HK-2 (cell line): Measurements from ENCODE around the gene CES3.
"Not testable (repeated sequence)": the region's sequence is repeated elsewhere in the genome, so short reads cannot be mapped to it uniquely, and the experiment has no call there.

ENCODE experiments used
- DNase-seq: peaks from one replicate; pipeline ENCODE4 v3.0.0-alpha.2; 2018; ENCODE audit not compliant: unreplicated experiment

The CES3 gene

DNA sequence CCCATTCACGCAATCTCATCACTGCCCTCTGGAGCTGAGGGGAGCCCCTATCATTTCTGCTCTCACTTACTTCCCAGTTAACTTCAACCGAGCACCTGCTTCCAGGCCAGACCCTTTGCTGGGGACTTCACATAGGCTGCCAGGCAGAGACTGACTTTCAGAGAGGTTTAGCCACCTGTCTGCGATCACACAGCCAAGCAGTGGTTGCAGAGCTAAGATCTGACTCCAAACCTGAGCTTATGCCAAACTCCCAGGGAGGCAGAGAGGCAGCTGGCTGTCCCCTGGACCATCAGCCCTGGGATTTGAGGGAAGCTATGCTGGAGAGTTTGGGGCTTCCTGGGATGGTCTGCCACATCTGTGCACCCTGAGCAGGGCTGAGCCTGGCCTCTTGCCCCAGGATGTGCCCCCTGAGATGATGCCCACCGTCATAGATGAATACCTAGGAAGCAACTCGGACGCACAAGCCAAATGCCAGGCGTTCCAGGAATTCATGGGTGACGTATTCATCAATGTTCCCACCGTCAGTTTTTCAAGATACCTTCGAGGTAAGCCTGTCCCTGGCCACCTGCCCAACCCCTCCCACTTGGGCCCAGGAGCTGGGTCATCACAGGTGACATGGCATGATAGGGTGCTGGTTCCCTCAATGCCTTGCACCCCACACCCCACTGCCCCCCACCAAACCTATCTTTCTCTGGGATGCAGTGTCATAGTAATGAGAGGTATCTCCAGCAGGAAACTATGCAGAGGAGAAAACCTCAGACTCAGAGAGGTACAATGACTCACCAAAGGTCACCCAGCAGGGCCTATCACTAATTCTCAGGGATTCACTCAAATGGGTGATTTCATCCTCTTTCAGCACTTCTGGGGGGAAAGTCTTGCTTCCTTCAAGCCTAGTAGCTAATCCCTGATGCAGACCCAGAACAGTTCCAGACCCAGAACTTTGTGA is 10.0 kb downstream of the CES3 start:
- peak; percentile 78 for DNase-seq

- no peak for DNase-seq
Observed at GRCh38 chr16:66972983-66973382, 11.9 kb downstream of the CES3 start.

GRCh38 chr16:66973716-66974115 is 12.7 kb downstream of the CES3 start:
- no peak for DNase-seq

- not testable (repeated sequence) for DNase-seq
Observed at GRCh38 chr16:66974156-66974931, 13.3 kb downstream of the CES3 start.

DNA sequence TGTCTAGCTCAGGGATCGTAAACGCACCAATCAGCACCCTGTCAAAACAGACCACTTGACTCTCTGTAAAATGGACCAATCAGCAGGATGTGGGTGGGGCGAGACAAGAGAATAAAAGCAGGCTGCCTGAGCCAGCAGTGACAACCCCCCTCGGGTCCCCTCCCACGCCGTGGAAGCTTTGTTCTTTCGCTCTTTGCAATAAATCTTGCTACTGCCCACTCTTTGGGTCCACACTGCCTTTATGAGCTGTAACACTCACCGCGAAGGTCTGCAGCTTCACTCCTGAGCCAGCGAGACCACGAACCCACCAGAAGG is 13.8 kb downstream of the CES3 start:
- not testable (repeated sequence) for DNase-seq

DNA sequence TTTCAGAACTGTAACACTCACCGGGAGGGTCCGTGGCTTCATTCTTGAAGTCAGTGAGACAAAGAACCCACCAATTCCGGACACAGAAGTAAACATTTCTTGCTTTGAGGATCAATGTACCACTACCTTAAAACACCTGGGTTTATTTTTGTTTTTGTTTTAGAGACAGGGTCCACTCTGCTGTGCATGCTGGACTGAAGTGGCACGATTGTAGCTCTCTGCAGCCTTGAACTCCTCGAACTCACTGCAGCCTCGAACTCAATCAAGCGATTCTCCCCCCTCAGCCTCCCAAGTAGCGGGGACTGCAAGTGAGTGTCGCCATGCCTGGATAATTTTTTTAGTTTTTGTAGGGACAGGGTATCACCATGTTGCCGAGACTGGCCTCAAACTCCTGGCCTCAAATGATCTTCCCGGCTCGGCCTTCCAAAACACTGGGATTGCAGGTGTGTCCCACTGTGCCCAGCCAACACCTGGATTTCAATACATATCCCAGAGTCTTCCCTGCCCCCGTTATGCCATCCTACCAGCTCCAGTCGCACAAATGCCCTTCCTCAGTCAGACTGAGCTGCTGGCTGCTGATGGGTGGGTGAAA is 14.3 kb downstream of the CES3 start:
- DNase-seq = no peak

GRCh38 chr16:66976746-66977145 is 15.7 kb downstream of the CES3 start:
- DNase-seq = peak; percentile 41

DNA sequence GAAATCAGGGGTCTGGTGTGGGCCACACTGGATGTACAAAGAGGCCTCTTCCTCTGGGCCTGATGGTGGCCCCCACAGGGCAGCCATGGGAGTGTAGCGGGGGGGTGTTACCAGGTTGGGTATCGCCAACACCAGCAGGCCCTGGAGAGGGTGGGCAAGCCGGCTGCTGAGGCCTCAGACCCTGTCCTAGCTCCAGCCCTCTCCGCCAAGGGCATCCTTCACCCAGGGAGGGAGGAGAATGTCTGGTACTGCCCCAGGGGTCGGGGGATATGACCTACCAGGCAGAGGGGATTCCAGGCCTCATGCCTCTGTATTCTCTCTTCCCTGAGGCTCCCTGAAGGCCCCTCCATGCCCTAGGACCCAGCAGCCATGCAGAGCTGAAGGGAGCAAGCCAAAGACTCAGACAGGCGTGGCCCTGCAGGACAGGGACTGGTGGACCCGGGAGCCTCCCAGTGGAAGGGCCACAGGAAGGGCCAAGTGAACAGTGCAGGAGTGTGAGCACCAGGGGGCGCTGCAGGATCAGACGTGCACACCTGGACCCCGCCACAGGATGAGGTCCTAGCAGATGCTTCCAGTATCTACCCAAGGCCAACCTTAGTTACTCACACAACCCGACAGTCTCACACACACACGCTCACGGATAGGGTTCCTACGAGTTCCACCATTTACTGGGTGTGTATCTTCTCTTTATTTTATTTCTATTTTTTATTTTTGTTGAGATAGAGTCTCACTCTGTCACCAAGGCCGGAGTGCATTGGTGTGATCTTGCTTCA is 16.5 kb downstream of the CES3 start:
- peak; percentile 95 for DNase-seq

- no peak for DNase-seq
Observed at GRCh38 chr16:66979011-66979717, 18.1 kb downstream of the CES3 start.

DNA sequence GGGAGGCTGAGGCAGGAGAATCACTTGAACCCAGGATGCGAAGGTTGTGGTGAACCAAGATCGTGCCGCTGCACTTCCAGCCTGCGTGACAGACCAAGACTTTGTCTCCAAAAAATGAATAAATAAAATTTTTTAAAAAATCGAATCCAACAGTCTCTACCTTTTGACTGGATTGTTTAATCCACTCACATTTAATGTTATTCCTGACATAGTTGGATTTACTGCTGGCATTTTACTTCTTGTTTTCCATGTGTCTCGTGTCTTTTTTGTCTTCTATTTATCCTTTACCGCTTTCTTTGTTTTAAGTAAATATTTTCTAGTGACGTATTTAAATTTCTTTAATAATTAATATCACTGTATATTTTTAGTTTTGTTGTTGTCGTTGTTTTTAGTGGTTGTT is 22.0 kb downstream of the CES3 start:
- no peak for DNase-seq

GRCh38 chr16:66984892-66985311 is 23.8 kb downstream of the CES3 start:
- DNase-seq = no peak

DNA sequence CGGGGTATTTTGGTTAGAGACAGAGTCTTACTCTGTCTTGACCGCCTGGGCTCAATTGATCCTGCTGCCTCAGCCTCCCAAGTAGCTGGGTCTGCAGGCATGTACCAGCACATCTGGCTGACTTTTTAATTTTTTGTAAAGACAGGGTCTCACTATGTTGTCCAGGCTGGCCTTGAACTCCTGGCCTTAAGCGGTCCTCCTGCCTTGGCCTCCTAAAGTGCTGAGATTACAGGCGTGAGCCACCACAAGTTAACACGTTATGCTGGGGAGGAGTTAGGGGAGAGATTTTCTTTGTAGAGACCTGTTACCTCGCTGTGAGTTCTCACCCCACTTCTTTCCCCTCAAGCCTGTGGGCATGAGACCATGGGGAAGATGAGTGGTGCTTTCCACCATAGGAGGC is 25.5 kb downstream of the CES3 start:
- DNase-seq = no peak

- peak; percentile 79 for DNase-seq
Observed at GRCh38 chr16:66988197-66988788, 27.2 kb downstream of the CES3 start, which contains the start of gene CES4A. CES4A (plus strand) TSS chr16:66988589; CDS start chr16:66988773, 184 bp downstream.

DNA sequence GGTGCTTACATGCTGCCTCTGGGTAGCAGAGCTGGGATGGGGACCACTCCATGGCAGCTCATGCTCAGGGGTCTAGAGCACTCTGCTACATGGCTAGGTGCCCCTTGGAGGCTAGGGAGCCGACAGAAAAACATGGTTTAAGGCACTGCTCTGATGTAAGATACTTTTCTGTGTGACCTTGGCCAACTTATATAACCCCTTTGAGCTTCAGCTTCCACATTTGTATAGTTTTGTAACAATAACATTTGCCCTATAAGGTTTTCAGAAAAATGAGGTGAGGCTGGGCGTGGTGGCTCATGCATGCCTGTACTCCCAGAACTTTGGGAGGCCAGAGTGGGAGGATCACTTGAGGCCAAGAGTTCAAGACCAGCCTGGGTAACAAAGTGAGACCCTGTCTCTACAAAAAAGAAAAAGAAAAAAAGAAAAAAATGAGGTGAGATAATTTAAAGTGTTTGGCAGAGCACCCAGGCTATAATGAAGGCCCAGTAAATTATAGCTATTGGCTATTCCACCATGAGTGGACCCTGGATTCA is 30.5 kb downstream of the CES3 start:
- DNase-seq = no peak

DNA sequence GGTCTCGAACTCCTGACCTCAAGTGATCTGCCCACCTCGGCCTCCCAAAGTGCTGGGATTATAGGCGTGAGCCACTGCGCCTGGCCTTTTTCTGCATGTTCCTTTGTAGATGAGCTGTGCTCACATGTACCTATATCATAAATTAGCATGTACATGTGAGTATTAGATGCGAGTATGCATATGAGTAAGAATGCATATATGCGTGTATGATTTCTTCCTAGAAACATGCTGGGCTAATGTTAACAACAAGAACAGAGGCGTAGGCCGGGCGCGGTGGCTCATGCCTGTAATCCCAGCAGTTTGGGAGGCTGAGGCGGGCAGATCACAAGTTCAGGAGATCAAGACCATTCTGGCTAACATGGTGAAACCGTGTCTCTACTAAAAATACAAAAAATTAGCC is 32.5 kb downstream of the CES3 start:
- DNase-seq = not testable (repeated sequence)

GRCh38 chr16:66996324-66996982 is 35.4 kb downstream of the CES3 start:
- DNase-seq = no peak

DNA sequence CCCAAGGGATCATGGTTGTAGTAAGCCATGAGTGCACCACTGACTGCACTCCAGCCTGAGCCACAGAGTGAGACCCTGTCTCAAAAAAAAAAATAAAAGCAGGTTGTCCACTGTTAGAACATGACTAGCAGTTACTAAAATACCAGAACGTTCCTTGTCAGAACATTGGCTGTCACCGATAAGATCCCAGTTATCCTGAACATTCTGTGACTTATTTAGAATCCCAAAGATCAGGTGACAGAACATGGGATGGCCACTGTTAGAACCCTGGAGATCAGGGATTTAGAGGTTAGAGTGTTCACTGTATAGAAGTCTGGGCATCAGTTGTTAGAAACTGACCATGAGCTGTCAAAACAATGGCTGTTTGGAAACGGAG is 35.9 kb downstream of the CES3 start:
- DNase-seq = no peak

DNA sequence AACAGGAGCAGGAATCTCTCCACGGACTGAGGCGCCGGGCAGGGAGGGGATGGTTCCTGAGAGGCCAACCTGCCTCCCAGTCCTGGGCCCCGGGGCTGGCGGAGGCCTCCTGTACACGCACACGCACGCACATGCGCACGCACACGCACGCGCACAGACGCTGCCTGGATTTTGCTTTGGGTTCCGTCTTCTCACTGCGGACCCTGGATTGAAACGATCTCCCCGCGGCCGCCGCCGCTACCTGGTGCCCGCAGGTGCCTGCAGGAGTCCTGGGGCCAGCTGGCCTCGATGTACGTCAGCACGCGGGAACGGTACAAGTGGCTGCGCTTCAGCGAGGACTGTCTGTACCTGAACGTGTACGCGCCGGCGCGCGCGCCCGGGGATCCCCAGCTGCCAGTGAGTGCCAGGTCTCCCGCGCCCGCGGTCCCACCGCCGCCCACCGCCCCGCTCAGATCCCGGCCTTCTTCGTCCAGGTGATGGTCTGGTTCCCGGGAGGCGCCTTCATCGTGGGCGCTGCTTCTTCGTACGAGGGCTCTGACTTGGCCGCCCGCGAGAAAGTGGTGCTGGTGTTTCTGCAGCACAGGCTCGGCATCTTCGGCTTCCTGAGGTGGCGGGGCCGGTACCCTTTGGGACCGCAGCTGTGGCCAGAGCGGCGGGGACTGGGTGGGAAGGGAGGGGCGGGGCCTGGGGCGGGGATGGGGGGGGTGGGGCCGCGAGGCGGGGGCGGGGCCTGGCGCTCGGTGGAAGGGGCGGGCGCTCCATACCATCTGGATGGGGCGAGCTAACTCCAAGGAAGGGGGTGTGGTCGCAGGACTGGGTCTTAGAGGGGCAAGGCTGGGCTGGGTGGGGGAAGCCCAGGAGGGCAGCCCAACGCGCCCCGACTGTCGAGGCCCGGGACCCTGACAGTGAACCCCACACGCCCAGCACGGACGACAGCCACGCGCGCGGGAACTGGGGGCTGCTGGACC is 39.6 kb downstream of the CES3 start:
- DNase-seq = no peak

DNA sequence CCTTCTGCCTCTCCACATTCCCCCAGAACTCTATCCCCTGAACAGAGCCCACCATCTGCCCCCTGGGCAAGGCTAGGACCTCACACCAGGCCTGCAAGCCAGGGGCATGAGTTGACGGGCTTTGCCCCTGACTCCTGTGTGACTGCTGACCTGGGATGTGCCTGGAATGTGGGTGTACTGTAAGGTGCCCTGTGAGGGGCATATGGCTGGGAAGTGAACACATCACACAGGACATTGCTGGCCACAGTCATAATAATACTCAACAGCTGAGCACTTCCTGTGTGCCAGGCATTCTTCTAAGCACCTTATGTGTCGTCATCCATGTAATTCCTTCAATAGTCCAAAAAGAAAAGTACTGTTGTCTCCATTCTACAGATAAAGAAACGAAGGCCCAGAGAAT is 40.7 kb downstream of the CES3 start:
- DNase-seq = no peak
